ENCODE data around the gene PMP22.

Gene PMP22

GRCh38 chr17:15265131-15265530 lies at the start of gene PMP22:
PMP22 (minus strand) TSS chr17:15265326; CDS start chr17:15260727, 4,599 bp downstream.
- Histone ChIP-seq H3K36me3 (ENCODE audit: low read depth) (no peaks in the 10 kb centered on the region), H3K9me3 (ENCODE audit: severe bottlenecking) (no peaks in the 10 kb centered on the region), H3K27ac (ENCODE audit: poor library complexity, severe bottlenecking) (no peak within 1 kb of the TSS), H3K4me1 (ENCODE audit: insufficient read depth, poor library complexity, severe bottlenecking) (no peaks in the 10 kb centered on the region), H3K4me3 (ENCODE audit: severe bottlenecking) (no peak within 1 kb of the TSS), H3K27me3 (ENCODE audit: insufficient read depth, poor library complexity, severe bottlenecking) (peaks cover 66% of the 10 kb centered on the region)
- no peak for DNase-seq (ENCODE audit: low spot score)
- no peak for ATAC-seq (ENCODE audit: low read depth)
- TF ChIP-seq CTCF (IDR thresholded peaks at IDR 0.05; ENCODE audit: poor library complexity, severe bottlenecking): no peak

DNA sequence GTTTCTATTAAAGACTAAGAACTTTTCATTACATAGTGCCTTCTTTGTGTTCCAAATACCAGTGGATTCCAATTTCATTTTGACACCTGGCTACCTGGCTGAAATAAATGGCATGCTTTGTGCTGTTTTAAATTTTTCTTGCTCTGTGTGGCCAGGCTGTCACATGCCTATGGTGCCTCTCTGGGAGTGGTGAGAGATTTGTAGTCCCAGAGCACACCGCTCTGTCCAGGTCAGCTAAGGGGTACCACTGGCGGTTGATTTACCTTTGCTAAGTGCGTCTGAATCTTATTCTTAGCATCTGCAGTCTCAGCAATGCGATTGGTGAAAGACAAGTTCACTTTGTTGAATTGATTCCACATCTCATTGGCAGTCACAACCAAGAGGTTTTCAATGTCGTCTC lies 46.9 kb upstream of the PMP22 start:
- no peaks in the 10 kb centered on the region for H3K4me1 ChIP-seq (ENCODE audit: insufficient read depth, poor library complexity, severe bottlenecking)
- H3K27me3 ChIP-seq (ENCODE audit: insufficient read depth, poor library complexity, severe bottlenecking): peaks cover 28% of the 10 kb centered on the region
- ATAC-seq (ENCODE audit: low read depth) (no peak), DNase-seq (ENCODE audit: low spot score) (no peak)
- no peaks in the 10 kb centered on the region for H3K36me3 ChIP-seq (ENCODE audit: low read depth)
- H3K27ac ChIP-seq (ENCODE audit: poor library complexity, severe bottlenecking): no peak overlapping the region
- H3K4me3 ChIP-seq (ENCODE audit: severe bottlenecking): no peak overlapping the region
- no peak for TF ChIP-seq CTCF (IDR thresholded peaks at IDR 0.05; ENCODE audit: poor library complexity, severe bottlenecking)
- no peaks in the 10 kb centered on the region for H3K9me3 ChIP-seq (ENCODE audit: severe bottlenecking)

- H3K27me3 ChIP-seq (ENCODE audit: insufficient read depth, poor library complexity, severe bottlenecking): peaks cover 25% of the 10 kb centered on the region
- no peak for DNase-seq (ENCODE audit: low spot score)
- H3K4me1 ChIP-seq (ENCODE audit: insufficient read depth, poor library complexity, severe bottlenecking): no peaks in the 10 kb centered on the region
- ATAC-seq (ENCODE audit: low read depth): no peak
- TF ChIP-seq CTCF (IDR thresholded peaks at IDR 0.05; ENCODE audit: poor library complexity, severe bottlenecking): no peak
- no peak overlapping the region for H3K4me3 ChIP-seq (ENCODE audit: severe bottlenecking)
- H3K36me3 ChIP-seq (ENCODE audit: low read depth): no peaks in the 10 kb centered on the region
- no peak overlapping the region for H3K27ac ChIP-seq (ENCODE audit: poor library complexity, severe bottlenecking)
- H3K9me3 ChIP-seq (ENCODE audit: severe bottlenecking): no peaks in the 10 kb centered on the region
Observed at GRCh38 chr17:15309793-15310192, 44.7 kb upstream of the PMP22 start.

GRCh38 chr17:15309236-15309635 lies 44.1 kb upstream of the PMP22 start:
- ATAC-seq (ENCODE audit: low read depth): no peak
- H3K27me3 ChIP-seq (ENCODE audit: insufficient read depth, poor library complexity, severe bottlenecking): peaks cover 20% of the 10 kb centered on the region
- H3K4me1 ChIP-seq (ENCODE audit: insufficient read depth, poor library complexity, severe bottlenecking): no peaks in the 10 kb centered on the region
- no peaks in the 10 kb centered on the region for H3K36me3 ChIP-seq (ENCODE audit: low read depth)
- H3K4me3 ChIP-seq (ENCODE audit: severe bottlenecking): no peak overlapping the region
- H3K9me3 ChIP-seq (ENCODE audit: severe bottlenecking): no peaks in the 10 kb centered on the region
- TF ChIP-seq CTCF (IDR thresholded peaks at IDR 0.05; ENCODE audit: poor library complexity, severe bottlenecking): no peak
- no peak overlapping the region for H3K27ac ChIP-seq (ENCODE audit: poor library complexity, severe bottlenecking)
- DNase-seq (ENCODE audit: low spot score): no peak

DNA sequence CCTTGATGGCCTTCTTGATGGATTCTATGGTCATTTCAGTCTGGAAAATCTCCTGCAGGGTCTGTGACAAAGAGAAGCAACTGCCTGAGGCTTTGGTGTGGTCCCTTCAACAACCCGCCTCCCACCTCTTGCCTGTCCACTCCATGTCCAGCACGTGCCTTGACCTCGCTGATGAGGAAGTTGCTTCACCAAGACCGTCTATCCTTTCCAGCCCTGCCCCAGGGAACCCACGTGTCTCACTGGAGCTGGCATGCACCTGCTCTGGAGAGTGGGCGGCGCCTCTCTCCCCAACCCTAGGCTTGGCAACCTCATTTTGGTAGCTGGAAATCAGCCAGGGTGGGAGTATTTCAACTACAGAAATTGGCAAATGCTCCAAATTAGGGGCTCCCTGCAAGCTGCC lies 43.6 kb upstream of the PMP22 start:
- Histone ChIP-seq H3K36me3 (ENCODE audit: low read depth) (no peaks in the 10 kb centered on the region), H3K4me3 (ENCODE audit: severe bottlenecking) (no peak overlapping the region), H3K4me1 (ENCODE audit: insufficient read depth, poor library complexity, severe bottlenecking) (no peaks in the 10 kb centered on the region), H3K9me3 (ENCODE audit: severe bottlenecking) (no peaks in the 10 kb centered on the region), H3K27ac (ENCODE audit: poor library complexity, severe bottlenecking) (no peak overlapping the region), H3K27me3 (ENCODE audit: insufficient read depth, poor library complexity, severe bottlenecking) (peaks cover 18% of the 10 kb centered on the region)
- ATAC-seq (ENCODE audit: low read depth) (no peak), DNase-seq (ENCODE audit: low spot score) (no peak)
- no peak for TF ChIP-seq CTCF (IDR thresholded peaks at IDR 0.05; ENCODE audit: poor library complexity, severe bottlenecking)
